Measurements from ENCODE around the gene COL15A1.

Gene COL15A1

DNA sequence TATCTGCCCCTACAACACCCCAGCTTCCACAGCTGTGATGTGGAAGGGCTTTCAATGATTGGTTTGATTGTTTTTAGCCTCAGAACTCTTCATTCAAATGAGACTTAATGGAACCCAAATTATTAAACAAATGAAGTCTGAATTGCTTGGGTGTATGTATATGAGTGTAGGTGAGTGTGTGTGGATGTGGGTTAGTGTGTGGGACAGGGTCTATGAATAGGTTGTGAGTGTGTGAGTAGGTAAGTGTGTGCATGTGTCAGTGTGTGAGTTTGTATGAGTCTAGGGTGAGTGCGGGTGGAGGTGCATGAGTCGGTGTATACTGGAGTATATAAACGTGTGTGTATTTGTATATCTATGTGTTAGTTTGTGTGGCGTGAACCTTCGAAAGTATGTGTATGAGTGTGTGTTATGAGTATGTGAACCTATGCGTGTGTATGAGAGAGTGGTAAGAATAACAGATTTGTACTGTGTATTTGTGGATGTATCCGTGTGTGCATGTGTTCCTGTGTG is 26.9 kb downstream of the COL15A1 start:
- no peak overlapping the region for H3K4me2 ChIP-seq (ENCODE audit: low read depth, low read length)
- no peaks in the 10 kb centered on the region for H3K9me2 ChIP-seq (replicated peaks; ENCODE audit: insufficient read depth, low read length)
- no peaks in the 10 kb centered on the region for H4K20me1 ChIP-seq (ENCODE audit: insufficient read depth, low read length)
- H3K9ac ChIP-seq (ENCODE audit: low read length) = no peak overlapping the region
- no peaks in the 10 kb centered on the region for H3K36me3 ChIP-seq (replicated peaks; ENCODE audit: insufficient read depth, low read length)
- H3K4me1 ChIP-seq (ENCODE audit: low read length) = no peaks in the 10 kb centered on the region
- TF ChIP-seq CTCF (IDR thresholded peaks at IDR 0.05; ENCODE audit: low read length) (no peak), EZH2phosphoT487 (IDR thresholded peaks at IDR 0.05; ENCODE audit: low read length) (no peak), EZH2 (optimal IDR thresholded peaks at IDR 0.05; ENCODE audit: low read depth, low read length) (no peak)
- H3K27ac ChIP-seq (ENCODE audit: low read length) = no peak overlapping the region
- no peaks in the 10 kb centered on the region for H3F3A ChIP-seq (ENCODE audit: insufficient read depth, low read length)
- no peaks in the 10 kb centered on the region for H3K9me3 ChIP-seq (replicated peaks; ENCODE audit: insufficient read depth, low read length)
- no peaks in the 10 kb centered on the region for H3K79me2 ChIP-seq (ENCODE audit: low read length)
- H3K4me3 ChIP-seq (ENCODE audit: low read length) = no peak overlapping the region
- no peak overlapping the region for H2AFZ ChIP-seq (ENCODE audit: low read length)
- no peak for DNase-seq
- peaks cover 3% of the 10 kb centered on the region; the same call in 1 of the 2 replicates for H3K27me3 ChIP-seq (replicated peaks; ENCODE audit: insufficient read depth, low read length)

GRCh38 chr9:98971168-98971914 is 27.6 kb downstream of the COL15A1 start:
- no peak for DNase-seq
- no peak overlapping the region for H3K9ac ChIP-seq (ENCODE audit: low read length)
- H3K36me3 ChIP-seq (replicated peaks; ENCODE audit: insufficient read depth, low read length) = no peaks in the 10 kb centered on the region
- H3K4me1 ChIP-seq (ENCODE audit: low read length) = no peaks in the 10 kb centered on the region
- H3K79me2 ChIP-seq (ENCODE audit: low read length) = no peaks in the 10 kb centered on the region
- H3K27me3 ChIP-seq (replicated peaks; ENCODE audit: insufficient read depth, low read length) = peaks cover 8% of the 10 kb centered on the region; the same call in 1 of the 2 replicates
- no peaks in the 10 kb centered on the region for H4K20me1 ChIP-seq (ENCODE audit: insufficient read depth, low read length)
- H3K9me3 ChIP-seq (replicated peaks; ENCODE audit: insufficient read depth, low read length) = no peaks in the 10 kb centered on the region
- no peaks in the 10 kb centered on the region for H3K9me2 ChIP-seq (replicated peaks; ENCODE audit: insufficient read depth, low read length)
- no peak overlapping the region for H3K27ac ChIP-seq (ENCODE audit: low read length)
- no peak overlapping the region for H3K4me3 ChIP-seq (ENCODE audit: low read length)
- TF ChIP-seq CTCF (IDR thresholded peaks at IDR 0.05; ENCODE audit: low read length) = no peak
- TF ChIP-seq EZH2 (optimal IDR thresholded peaks at IDR 0.05; ENCODE audit: low read depth, low read length) = no peak
- TF ChIP-seq EZH2phosphoT487 (IDR thresholded peaks at IDR 0.05; ENCODE audit: low read length) = no peak
- no peak overlapping the region for H3K4me2 ChIP-seq (ENCODE audit: low read depth, low read length)
- no peaks in the 10 kb centered on the region for H3F3A ChIP-seq (ENCODE audit: insufficient read depth, low read length)
- no peak overlapping the region for H2AFZ ChIP-seq (ENCODE audit: low read length)

DNA sequence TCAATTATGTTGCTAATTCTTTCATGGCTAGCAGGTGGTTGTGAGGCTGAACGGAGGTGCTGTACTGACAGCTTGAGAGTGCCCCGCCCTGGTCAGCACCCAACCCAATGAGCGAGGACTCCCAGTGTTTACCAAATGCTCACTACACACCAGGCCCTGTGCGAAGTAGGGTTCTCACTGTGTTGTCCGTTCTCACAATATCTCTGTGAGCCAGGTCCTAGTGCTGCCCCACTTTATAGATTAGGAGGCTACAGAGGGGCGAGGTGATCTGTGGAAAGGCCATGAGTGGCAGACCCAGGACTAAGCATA is 28.2 kb downstream of the COL15A1 start:
- Histone ChIP-seq H3K27me3 (replicated peaks; ENCODE audit: insufficient read depth, low read length) (peaks cover 8% of the 10 kb centered on the region; the same call in 1 of the 2 replicates), H3K9me3 (replicated peaks; ENCODE audit: insufficient read depth, low read length) (no peaks in the 10 kb centered on the region), H3K4me1 (ENCODE audit: low read length) (no peaks in the 10 kb centered on the region), H2AFZ (ENCODE audit: low read length) (no peak overlapping the region), H3F3A (ENCODE audit: insufficient read depth, low read length) (no peaks in the 10 kb centered on the region), H3K4me2 (ENCODE audit: low read depth, low read length) (no peak overlapping the region), H4K20me1 (ENCODE audit: insufficient read depth, low read length) (no peaks in the 10 kb centered on the region), H3K4me3 (ENCODE audit: low read length) (no peak overlapping the region), H3K27ac (ENCODE audit: low read length) (no peak overlapping the region), H3K79me2 (ENCODE audit: low read length) (no peaks in the 10 kb centered on the region), H3K36me3 (replicated peaks; ENCODE audit: insufficient read depth, low read length) (no peaks in the 10 kb centered on the region), H3K9me2 (replicated peaks; ENCODE audit: insufficient read depth, low read length) (no peaks in the 10 kb centered on the region), H3K9ac (ENCODE audit: low read length) (no peak overlapping the region)
- DNase-seq = no peak
- TF ChIP-seq CTCF (IDR thresholded peaks at IDR 0.05; ENCODE audit: low read length) = no peak
- no peak for TF ChIP-seq EZH2 (optimal IDR thresholded peaks at IDR 0.05; ENCODE audit: low read depth, low read length)
- no peak for TF ChIP-seq EZH2phosphoT487 (IDR thresholded peaks at IDR 0.05; ENCODE audit: low read length)
